NCI-H510A (cell line): ENCODE results near the gene CACNG6.
"Not testable (repeated sequence)": the region's sequence is repeated elsewhere in the genome, so short reads cannot be mapped to it uniquely, and the experiment has no call there.

Source experiments
- DNase-seq: peaks from one replicate; lab custom pipeline; 2025; lab: John Stamatoyannopoulos, UW

Gene CACNG6

DNA sequence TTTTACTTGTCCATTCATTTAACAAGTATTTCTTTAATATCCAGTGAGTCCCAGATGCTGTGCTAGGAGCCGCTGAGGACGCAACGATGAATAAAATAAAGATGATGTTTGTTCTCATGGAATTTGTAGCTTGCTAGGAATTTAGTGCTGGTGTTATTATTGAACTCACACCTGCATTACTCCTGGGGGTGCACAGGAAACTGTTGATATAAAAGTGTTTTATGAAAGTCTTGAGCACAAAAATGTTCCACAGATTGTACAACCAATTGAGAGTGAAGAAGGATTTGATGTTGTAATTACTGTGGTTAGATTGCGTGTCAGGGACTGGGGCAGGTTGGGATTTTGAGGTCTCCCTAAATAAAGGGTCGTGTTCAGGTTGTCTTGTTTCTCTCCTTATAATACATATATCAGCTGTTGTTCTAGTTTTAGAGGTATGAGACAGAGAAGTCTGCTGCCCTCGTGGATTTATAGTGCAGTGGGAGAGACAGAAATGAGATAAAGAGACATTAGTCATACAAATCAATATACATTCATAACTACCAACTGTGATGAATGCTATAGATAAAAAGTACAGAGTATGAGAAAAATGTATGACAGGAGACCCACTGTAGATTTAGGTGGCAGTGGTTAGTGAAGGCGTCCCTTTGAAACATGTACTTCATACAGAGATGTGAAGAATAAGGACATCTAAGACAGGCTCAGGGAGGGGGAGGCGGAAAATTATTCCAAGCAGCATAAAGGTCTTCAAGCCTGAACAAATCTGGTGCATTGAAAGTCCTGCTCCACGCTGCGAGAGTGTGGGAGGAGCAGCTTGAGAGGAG lies 11.3 kb downstream of the CACNG6 start:
- no peak for DNase-seq

- DNase-seq: no peak
Measured at GRCh38 chr19:54009440-54009839, 18.0 kb downstream of the CACNG6 start.

DNA sequence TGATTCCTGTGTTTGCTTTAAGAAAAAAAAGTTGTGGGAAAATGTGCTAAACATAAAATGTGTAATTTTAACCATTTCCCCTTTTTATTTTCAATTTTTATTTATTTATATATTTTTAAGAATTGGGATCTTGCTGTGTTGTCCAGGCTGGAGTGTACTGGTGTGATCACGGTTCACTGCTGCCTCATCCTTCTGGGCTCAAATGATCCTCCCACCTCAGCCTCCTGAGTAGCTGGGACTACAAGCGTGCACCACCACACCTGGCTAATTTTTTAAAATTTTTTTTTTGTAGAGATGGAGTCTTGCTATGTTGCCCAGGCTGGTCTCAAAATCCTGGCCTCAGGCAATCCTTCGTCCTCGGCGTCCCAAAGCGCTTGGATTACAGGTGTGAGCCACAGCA lies 19.0 kb downstream of the CACNG6 start:
- no peak for DNase-seq

- DNase-seq: no peak
Measured at GRCh38 chr19:54011507-54012211, 20.2 kb downstream of the CACNG6 start.

GRCh38 chr19:54013866-54014265 lies 22.4 kb downstream of the CACNG6 start:
- DNase-seq: no peak

GRCh38 chr19:54014920-54015560 lies 23.6 kb downstream of the CACNG6 start:
- DNase-seq: no peak

- no peak for DNase-seq
Measured at GRCh38 chr19:54017261-54017660, 25.8 kb downstream of the CACNG6 start.

GRCh38 chr19:54021363-54021762 lies 29.9 kb downstream of the CACNG6 start:
- DNase-seq: no peak

DNA sequence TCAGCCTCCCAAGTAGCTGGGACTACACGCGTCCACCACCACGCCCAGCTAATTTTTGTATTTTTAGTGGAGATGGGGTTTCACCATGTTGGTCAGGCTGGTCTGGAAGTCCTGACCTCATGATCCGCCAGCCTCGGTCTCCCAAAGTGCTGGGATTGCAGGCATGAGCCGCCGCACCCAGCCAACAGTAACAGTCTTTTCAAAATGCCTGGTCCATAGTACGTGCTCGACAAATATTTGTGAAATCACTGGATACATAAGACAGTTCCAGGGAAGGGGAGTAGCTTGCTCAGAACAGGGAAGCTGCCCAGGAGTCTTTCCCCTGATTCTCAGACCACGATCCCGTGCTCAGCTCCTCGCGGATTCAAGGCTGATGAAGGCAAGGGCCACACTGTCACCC lies 30.5 kb downstream of the CACNG6 start:
- DNase-seq: no peak

DNA sequence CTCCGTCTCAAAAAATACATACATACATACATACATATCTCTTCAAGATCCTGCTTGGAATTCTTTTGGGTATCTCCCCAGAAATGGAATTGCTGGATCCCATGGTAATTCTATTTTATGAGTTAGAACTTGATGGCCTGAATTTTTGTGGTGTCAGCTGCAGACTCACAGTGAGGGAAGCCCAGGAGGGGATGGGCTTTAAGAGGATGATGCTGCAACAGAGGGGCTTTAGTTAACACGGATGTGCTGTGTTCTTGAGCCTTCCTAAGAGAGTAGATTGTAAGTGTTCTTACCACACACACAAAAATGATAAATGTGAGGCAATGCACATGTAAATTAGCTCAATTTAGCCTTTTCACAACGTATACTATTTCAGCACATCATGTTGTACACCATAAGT lies 31.8 kb downstream of the CACNG6 start:
- DNase-seq: no peak

DNA sequence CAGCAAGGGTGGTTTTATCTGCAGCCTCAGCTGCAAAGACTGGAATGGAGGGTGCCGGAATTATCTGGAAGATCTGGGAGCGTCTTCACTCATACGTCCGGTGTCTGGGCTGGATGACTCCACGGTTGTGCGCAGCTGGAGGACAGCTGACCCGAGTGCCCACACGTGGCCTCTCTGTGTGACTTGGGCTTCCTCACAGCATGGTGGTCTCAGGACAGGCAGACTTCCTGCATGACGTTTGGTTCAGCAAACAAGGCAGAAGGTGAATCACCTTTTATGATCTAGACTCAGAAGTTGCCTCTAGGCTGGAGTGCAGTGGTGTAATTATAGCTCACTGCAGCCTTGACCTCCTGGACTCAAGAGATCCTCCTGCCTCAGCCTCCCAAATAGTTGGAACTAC lies 33.2 kb downstream of the CACNG6 start:
- no peak for DNase-seq

- DNase-seq: no peak
Measured at GRCh38 chr19:54026656-54027055, 35.2 kb downstream of the CACNG6 start.

GRCh38 chr19:54029301-54029700 lies 37.9 kb downstream of the CACNG6 start:
- DNase-seq: no peak

DNA sequence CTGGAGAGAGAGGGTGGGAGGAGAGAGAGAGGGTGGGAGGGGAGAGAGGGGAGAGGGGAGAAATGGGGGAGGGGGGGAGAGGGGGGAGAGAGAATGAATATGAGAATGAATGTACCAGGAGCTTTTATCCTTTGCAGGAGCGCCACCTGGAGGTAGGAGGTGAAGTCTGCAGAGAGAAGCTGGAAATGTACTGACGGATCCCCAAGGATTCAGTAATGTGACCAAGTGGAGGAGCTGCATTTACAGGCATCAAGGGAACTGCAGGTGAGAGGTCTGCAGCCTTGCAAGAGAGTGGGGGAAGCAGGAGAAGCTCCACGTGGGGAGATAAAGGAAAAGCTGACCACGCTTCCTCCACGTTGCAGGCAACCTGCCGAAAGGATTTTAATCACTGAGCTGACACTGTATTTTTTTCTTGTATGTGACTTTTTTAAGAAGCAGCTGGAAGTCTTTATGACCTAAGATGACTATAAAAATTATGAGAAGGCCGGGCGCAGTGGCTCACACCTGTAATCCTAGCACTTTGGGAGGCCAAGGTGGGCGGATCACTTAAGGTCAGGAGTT lies 38.6 kb downstream of the CACNG6 start:
- DNase-seq: no peak

DNA sequence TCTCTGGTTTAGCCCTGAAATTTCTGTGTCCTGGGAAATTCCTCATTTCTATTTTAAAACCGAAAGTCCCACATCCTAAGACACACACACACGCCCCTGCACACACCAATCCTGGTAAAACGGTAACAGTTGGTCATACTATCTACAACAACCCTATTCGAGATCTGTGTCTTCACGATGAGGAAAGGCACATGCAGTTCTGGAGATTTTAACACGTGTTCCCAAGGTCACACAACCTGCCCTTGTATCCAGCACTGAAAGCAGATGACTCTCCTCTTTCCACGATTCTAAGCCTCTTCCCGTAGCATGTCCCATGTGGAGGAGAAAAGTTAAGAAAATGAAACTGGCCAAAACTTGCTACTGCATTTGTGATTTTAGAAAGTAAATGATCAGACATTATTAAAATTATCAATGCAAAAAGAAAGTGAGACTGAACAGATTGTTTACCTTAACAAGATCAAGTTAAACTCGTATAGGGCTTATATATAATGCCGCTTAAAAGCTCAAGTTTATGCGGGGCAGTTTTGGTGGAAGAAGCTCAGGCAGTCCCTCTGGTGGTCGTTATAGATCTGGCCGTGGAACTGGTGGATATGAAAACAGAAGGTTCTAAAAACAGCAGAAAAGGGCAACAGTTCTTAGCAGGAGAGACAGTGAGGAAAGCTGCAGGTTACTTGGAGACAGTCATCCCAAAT lies 39.6 kb downstream of the CACNG6 start:
- no peak for DNase-seq

GRCh38 chr19:54035215-54036178 lies 44.1 kb downstream of the CACNG6 start:
- no peak for DNase-seq

DNA sequence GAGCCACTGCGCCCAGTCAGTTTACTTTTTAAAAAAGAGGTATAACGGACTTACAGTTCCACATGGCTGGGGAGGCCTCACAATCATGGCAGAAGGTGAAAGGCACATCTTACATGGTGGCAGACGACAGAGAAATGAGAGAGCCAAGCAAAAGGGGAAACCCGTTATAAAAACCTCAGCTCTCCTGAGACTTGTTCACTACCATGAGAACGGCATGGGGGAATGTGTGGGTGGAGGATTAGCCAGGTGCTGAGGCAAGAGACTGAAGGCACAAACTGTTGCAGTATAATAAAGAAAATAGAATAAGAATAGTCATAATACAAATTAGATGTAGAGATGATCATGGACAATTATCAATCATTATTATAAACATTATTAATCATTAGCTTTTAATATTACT lies 45.1 kb downstream of the CACNG6 start:
- not testable (repeated sequence) for DNase-seq

GRCh38 chr19:54040003-54040402 lies 48.6 kb downstream of the CACNG6 start:
- no peak for DNase-seq

DNA sequence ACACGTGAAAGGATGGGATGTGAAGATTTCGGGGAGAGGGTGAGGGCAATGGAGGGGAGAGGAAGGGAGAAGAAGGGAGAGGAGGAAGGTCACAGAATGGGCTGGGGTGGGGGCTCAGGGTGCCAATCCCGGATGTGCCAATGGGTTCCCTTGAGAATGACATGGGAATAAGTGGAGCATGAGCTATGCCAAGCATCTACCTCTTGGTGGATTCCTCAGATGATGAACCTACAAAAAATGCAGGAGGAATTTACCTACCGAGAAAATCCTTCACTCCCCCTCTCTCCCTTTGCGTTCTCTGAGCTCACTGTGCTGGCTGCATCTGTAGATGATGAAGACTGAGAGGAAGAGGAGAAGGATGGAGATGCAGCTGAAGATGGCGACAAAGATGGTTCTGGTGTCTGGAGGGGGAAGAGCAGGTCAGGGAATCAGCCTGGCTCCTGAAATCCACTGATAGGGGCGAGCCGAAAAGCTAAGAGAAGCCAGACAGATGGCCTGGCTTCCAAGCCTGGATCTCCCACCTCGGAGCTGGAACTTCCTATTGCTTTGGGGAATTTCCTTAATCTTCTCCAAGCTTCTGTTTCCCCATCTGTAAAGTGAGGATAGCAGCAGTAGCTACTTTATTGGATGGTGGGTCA lies 50.7 kb downstream of the CACNG6 start:
- no peak for DNase-seq

GRCh38 chr19:54042989-54043388 lies 51.6 kb downstream of the CACNG6 start:
- DNase-seq: no peak
